Measurements from ENCODE around the gene ITPR2. TPM values are rescaled to one million over a fixed set of nuclear protein-coding genes. Genes with fewer than 3 reads are reported as not detected.
A peak's percentile ranks its signal among the peaks of the same experiment; 100 is the strongest.

Gene ITPR2
- total RNA-seq, 2 donors from 2014 or later: 14.8 to 74.4 TPM

DNA sequence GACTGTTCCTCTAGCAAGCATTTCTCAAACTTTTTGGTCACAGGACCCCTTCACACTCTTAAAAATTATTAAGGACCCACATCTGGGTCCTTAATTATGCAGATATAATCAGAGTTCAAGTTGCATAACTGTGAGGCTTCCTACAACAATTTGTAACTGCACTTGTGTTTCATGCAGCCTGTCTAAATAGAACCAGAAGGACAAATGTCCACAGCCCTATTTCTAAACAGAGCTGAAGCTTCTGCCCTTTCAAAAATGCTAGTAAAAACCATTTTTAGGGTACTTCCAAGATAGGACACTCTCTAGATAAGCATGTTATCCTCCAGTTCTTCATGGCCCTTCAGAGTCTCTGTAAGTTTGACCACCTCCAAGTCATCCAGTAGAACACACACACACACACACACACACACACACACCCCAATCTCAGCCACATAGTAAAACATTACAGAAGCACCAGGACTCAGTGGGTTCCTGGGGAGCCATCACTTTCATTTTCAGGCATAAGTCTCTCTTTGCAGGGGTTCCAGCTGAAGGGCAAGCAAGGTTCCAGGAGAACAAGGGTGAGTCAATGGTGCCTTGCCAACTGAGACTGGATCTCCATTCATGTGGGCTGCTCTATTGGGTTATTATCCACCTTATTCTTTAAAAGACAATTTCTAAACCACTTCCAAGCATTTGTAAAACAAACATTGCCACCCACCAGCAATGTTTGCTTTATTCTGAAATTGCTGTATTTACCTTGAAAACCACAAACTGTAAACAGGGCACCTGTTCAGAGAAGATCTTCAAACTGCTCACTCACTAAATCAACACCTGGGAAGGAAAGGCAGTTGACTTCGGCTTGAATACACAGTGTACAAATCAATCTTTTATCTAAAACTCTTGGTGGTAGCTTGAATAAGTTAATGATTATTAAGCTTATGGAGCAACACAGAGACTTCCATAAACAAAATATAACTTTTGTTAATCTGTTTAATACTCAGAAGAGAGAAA is 64.1 kb downstream of the ITPR2 start:
- H3K27ac Mint-ChIP-seq: no peak overlapping the region
- WGBS, 2 experiments (ENCODE audit: insufficient coverage in 1 of 2, insufficient read length in 1 of 2): 100% methylated on average over 1 of the region's 1 CpG; no CpG with 5 or more reads in 1 of the 2 experiments
- TF ChIP-seq CTCF (conservative IDR thresholded peaks at IDR 0.05): no peak

GRCh38 chr12:26767865-26768264 is 65.1 kb downstream of the ITPR2 start:
- peaks cover 5% of the 10 kb centered on the region for H3K9me3 Mint-ChIP-seq
- Histone ChIP-seq H3K4me1 (ENCODE audit: control insufficient read depth, insufficient read depth, low read length) (no peaks in the 10 kb centered on the region), H3K4me3 (ENCODE audit: low read length) (no peak overlapping the region), H3K36me3 (ENCODE audit: control insufficient read depth, insufficient read depth, low read length) (no peaks in the 10 kb centered on the region), H3K9ac (ENCODE audit: extremely low read depth, low read length, poor library complexity, severe bottlenecking) (no peak overlapping the region), H3K27ac (ENCODE audit: low read depth, low read length) (no peak overlapping the region), H3K27me3 (ENCODE audit: control insufficient read depth, insufficient read depth, low read length, poor library complexity, severe bottlenecking) (no peaks in the 10 kb centered on the region), H3K9me3 (ENCODE audit: control insufficient read depth, low read length) (peaks cover 5% of the 10 kb centered on the region)
- H3K4me1 Mint-ChIP-seq: peaks cover 5% of the 10 kb centered on the region
- DNase-seq: no peak
- 82 to 92% methylated on average over 3 of the region's 4 CpGs for WGBS, 2 experiments (ENCODE audit: insufficient coverage in 1 of 2, insufficient read length in 1 of 2)
- H3K27me3 Mint-ChIP-seq (ENCODE audit: insufficient read depth): no peaks in the 10 kb centered on the region
- TF ChIP-seq CTCF (conservative IDR thresholded peaks at IDR 0.05): no peak
- H3K4me3 Mint-ChIP-seq: no peak overlapping the region
- peaks cover 7% of the 10 kb centered on the region for H3K36me3 Mint-ChIP-seq (ENCODE audit: low read depth)
- H3K27ac Mint-ChIP-seq: no peak overlapping the region

More for the DNA sequence above, 64.1 kb downstream of the ITPR2 start:
- Histone ChIP-seq H3K27ac (ENCODE audit: low read depth, low read length) (no peak overlapping the region), H3K4me3 (ENCODE audit: low read length) (no peak overlapping the region), H3K4me1 (ENCODE audit: control insufficient read depth, insufficient read depth, low read length) (no peaks in the 10 kb centered on the region), H3K9me3 (ENCODE audit: control insufficient read depth, low read length) (peaks cover under 1% of the 10 kb centered on the region), H3K27me3 (ENCODE audit: control insufficient read depth, insufficient read depth, low read length, poor library complexity, severe bottlenecking) (no peaks in the 10 kb centered on the region), H3K36me3 (ENCODE audit: control insufficient read depth, insufficient read depth, low read length) (no peaks in the 10 kb centered on the region), H3K9ac (ENCODE audit: extremely low read depth, low read length, poor library complexity, severe bottlenecking) (no peak overlapping the region)
- peaks cover 5% of the 10 kb centered on the region for H3K36me3 Mint-ChIP-seq (ENCODE audit: low read depth)
- no peaks in the 10 kb centered on the region for H3K27me3 Mint-ChIP-seq (ENCODE audit: insufficient read depth)
- DNase-seq: no peak
- no peak overlapping the region for H3K4me3 Mint-ChIP-seq
- H3K4me1 Mint-ChIP-seq: peaks cover 5% of the 10 kb centered on the region
- peaks cover 1% of the 10 kb centered on the region for H3K9me3 Mint-ChIP-seq

- DNase-seq: peak; percentile 53
- H3K4me3 Mint-ChIP-seq: no peak overlapping the region
- peak; percentile 72 for TF ChIP-seq CTCF (conservative IDR thresholded peaks at IDR 0.05)
These were observed 65.9 kb downstream of the ITPR2 start for GRCh38 chr12:26767116-26767515.

More at GRCh38 chr12:26767116-26767515, 65.9 kb downstream of the ITPR2 start:
- 89 to 100% methylated on average over 1 of the region's 1 CpG for WGBS, 2 experiments (ENCODE audit: insufficient coverage in 1 of 2, insufficient read length in 1 of 2)
- Histone ChIP-seq H3K27me3 (ENCODE audit: control insufficient read depth, insufficient read depth, low read length, poor library complexity, severe bottlenecking) (no peaks in the 10 kb centered on the region), H3K27ac (ENCODE audit: low read depth, low read length) (no peak overlapping the region), H3K4me1 (ENCODE audit: control insufficient read depth, insufficient read depth, low read length) (no peaks in the 10 kb centered on the region), H3K9me3 (ENCODE audit: control insufficient read depth, low read length) (peaks cover 8% of the 10 kb centered on the region), H3K36me3 (ENCODE audit: control insufficient read depth, insufficient read depth, low read length) (no peaks in the 10 kb centered on the region), H3K9ac (ENCODE audit: extremely low read depth, low read length, poor library complexity, severe bottlenecking) (no peak overlapping the region), H3K4me3 (ENCODE audit: low read length) (no peak overlapping the region)
- no peak overlapping the region for H3K27ac Mint-ChIP-seq
- peaks cover 9% of the 10 kb centered on the region for H3K9me3 Mint-ChIP-seq
- no peaks in the 10 kb centered on the region for H3K27me3 Mint-ChIP-seq (ENCODE audit: insufficient read depth)
- peaks cover 5% of the 10 kb centered on the region for H3K4me1 Mint-ChIP-seq
- H3K36me3 Mint-ChIP-seq (ENCODE audit: low read depth): peaks cover 10% of the 10 kb centered on the region

All from endodermal cell (in vitro differentiated cells).